Fibroblast of villous mesenchyme (primary cell): ENCODE data around the gene HDLBP. TPM values are rescaled to one million over a fixed set of nuclear protein-coding genes. Genes with fewer than 3 reads are reported as not detected.

Source experiments
- DNase-seq: peaks from one replicate; pipeline ENCODE4 v3.0.0-alpha.2; 2010; ENCODE audit warnings: low read depth
- H3K4me3 ChIP-seq: 2 replicates; pipeline ENCODE4 v1.5.1; 2011; ENCODE audit warnings: low read depth, mild to moderate bottlenecking, low read length
- CTCF ChIP-seq: IDR thresholded peaks from 2 replicates; pipeline ENCODE4 v1.5.1; 2012; ENCODE audit warnings: low read depth, mild to moderate bottlenecking, low read length; ENCODE audit not compliant: insufficient read depth
- total RNA-seq: library from RNA; depleted of rRNA; stranded (reverse); fragments of >200 nt; gene quantifications from 2 replicates; pipeline ENCODE4 v1.2.3, GENCODE V29; 2012

Gene HDLBP
- total RNA-seq, 1 donor, result 1,343 TPM

- no peak overlapping the region for H3K4me3 ChIP-seq
- no peak for DNase-seq
- TF ChIP-seq CTCF, result no peak
Observed at GRCh38 chr2:241238693-241239198, 76.7 kb downstream of the HDLBP start.

- no peak for TF ChIP-seq CTCF
- no peak for DNase-seq
- no peak overlapping the region for H3K4me3 ChIP-seq
Observed at GRCh38 chr2:241237949-241238371, 77.5 kb downstream of the HDLBP start.

- no peak for TF ChIP-seq CTCF
- DNase-seq, result no peak
- H3K4me3 ChIP-seq, result no peak overlapping the region
Observed at GRCh38 chr2:241237047-241237446, 78.4 kb downstream of the HDLBP start.

GRCh38 chr2:241235859-241236593, 79.4 kb downstream of the HDLBP start:
- TF ChIP-seq CTCF, result no peak
- H3K4me3 ChIP-seq, result no peak overlapping the region
- DNase-seq, result no peak

GRCh38 chr2:241234962-241235740, 80.3 kb downstream of the HDLBP start:
- DNase-seq, result no peak
- TF ChIP-seq CTCF, result no peak
- H3K4me3 ChIP-seq, result no peak overlapping the region

- DNase-seq, result no peak
- H3K4me3 ChIP-seq, result no peak overlapping the region
- TF ChIP-seq CTCF, result no peak
Observed at GRCh38 chr2:241234066-241234790, 81.2 kb downstream of the HDLBP start.
